Aorta (tissue), 5 donors: ENCODE measurements around the gene MUCL3. TPM values are rescaled to one million over a fixed set of nuclear protein-coding genes. Genes with fewer than 3 reads are reported as not detected.
"Not testable (repeated sequence)": the region's sequence is repeated elsewhere in the genome, so short reads cannot be mapped to it uniquely, and the experiment has no call there.

Source experiments
- ATAC-seq: fragments of 200-7000 bp; cut with Tn5 transposase; one replicate; pipeline ENCODE4 v1.9.1; 2022; ENCODE audit warnings: moderate library complexity; ENCODE audit not compliant: low FRiP score
- DNase-seq, 2 donors: peaks; one replicate each; pipeline ENCODE4 v3.0.0-alpha.2; 2020
- H3K27ac ChIP-seq, 2 donors: one replicate each; pipeline ENCODE4 v1.5.1; 2013; ENCODE audit warnings: low read length in 2 of 2, mild to moderate bottlenecking in 2 of 2, moderate library complexity in 2 of 2, control low read depth in 1 of 2, inconsistent platforms in 1 of 2, low read depth in 1 of 2
- H3K27me3 ChIP-seq, 2 donors: one replicate each; pipeline ENCODE4 v1.6.1; 2013; ENCODE audit warnings: control low read depth in 1 of 2, low read length in 1 of 2, mild to moderate bottlenecking in 1 of 2, moderate library complexity in 1 of 2; ENCODE audit not compliant: insufficient read depth in 2 of 2, control insufficient read depth in 1 of 2
- H3K36me3 ChIP-seq, 2 donors: one replicate each; pipeline ENCODE4 v1.6.1; 2013; ENCODE audit warnings: control low read depth in 1 of 2, low read length in 1 of 2, mild to moderate bottlenecking in 1 of 2; ENCODE audit not compliant: insufficient read depth in 2 of 2, control insufficient read depth in 1 of 2
- H3K4me1 ChIP-seq, 2 donors: one replicate each; pipeline ENCODE4 v1.6.1; 2013; ENCODE audit warnings: low read length in 2 of 2, control low read depth in 1 of 2, mild to moderate bottlenecking in 1 of 2, moderate library complexity in 1 of 2; ENCODE audit not compliant: insufficient read depth in 2 of 2, control insufficient read depth in 1 of 2
- H3K4me3 ChIP-seq, 2 donors: one replicate each; pipeline ENCODE4 v1.5.1; 2013; ENCODE audit warnings: low read length in 2 of 2, control low read depth in 1 of 2, mild to moderate bottlenecking in 1 of 2
- H3K9me3 ChIP-seq: one replicate; pipeline ENCODE4 v1.6.1; 2013; ENCODE audit warnings: mild to moderate bottlenecking, low read length; ENCODE audit not compliant: control insufficient read depth
- WGBS, 2 donors: extraction: QIAGEN DNeasy Blood & Tissue Kit; methylation state at CpG; one replicate each; pipeline ENCODE4 v1.1.7; 2013; 5-methylcytosine and 5-hydroxymethylcytosine counted together
- intact Hi-C, 2 donors: fragments of 100-400 bp; cut with DNase I; formaldehyde crosslinking; loops; one replicate each; pipeline versions ENCODE4 v1.14.2 to v1.15.0; 2022
- polyA plus RNA-seq, 2 donors: library from polyadenylated mRNA; stranded (reverse); fragments of 200-250 nt; gene quantifications; one replicate each; pipeline ENCODE4 v1.2.3, GENCODE V29; 2013
- total RNA-seq, 2 donors: library from RNA; stranded (reverse); fragmentation: NEBNext Ultra II Directional; extraction: Animal tissue kit (Norgen Biotek cat#: 25700); gene quantifications; one replicate each; pipeline ENCODE4 v1.2.1, GENCODE V29; 2021
- donor health status: healthy with polysubstance abuse.
- donor health status: Bipolar disorder and iron deficiency.
- donor health status: DM: no; HTN: no; CAD: no.
- donor health status: DM: no; HTN: no; CAD: no.
- donor health status: DM: yes; HTN: yes; CAD: no.

MUCL3 gene
- total and polyA plus RNA-seq, 4 donors = 0.13 to 0.18 TPM; not detected in 2

- Histone ChIP-seq H3K36me3 (peaks cover 0 to 2% of the 10 kb centered on the region in 2 donors), H3K27me3 (no peaks in the 10 kb centered on the region), H3K9me3 (no peaks in the 10 kb centered on the region), H3K4me3 (peak overlapping the region in 1 of 2 donors; percentile 33), H3K27ac (peak overlapping the region; percentile 33 to 72), H3K4me1 (no peaks in the 10 kb centered on the region)
- 32 to 42% methylated on average over 17 of the region's 17 CpGs for WGBS, 2 donors
- ATAC-seq (no peak), DNase-seq (no peak)
- intact Hi-C loops = loop anchor here (5.0 kb wide), 3 partner anchors 157 to 172 kb away; no protein-coding TSS in a partner anchor
Measured at GRCh38 chr6:30914854-30915590, 25.8 kb upstream of the MUCL3 start.

DNA sequence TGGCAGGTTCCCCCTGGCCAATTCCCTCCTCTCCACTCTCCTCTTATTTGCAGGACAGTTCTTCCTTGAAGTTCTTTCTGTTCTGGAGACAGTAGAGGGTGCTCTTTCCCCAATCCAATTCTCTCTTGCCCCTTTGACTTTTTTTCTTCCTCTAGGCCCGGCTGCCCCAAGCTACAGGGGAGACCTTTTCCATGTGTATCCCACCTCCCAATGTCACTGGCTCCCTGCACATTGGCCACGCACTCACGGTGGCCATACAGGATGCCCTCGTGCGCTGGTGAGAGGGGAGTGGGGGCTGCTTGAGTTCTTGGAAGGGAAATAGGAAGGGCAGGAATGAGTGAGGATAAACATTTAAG lies 25.2 kb upstream of the MUCL3 start:
- Histone ChIP-seq H3K9me3 (no peaks in the 10 kb centered on the region), H3K27ac (no peak overlapping the region), H3K4me3 (no peak overlapping the region), H3K27me3 (no peaks in the 10 kb centered on the region), H3K4me1 (no peaks in the 10 kb centered on the region), H3K36me3 (peaks cover 2 to 5% of the 10 kb centered on the region in 2 donors)
- DNase-seq (no peak), ATAC-seq (peak; percentile 38)
- intact Hi-C loops = loop anchor here (5.0 kb wide), 3 partner anchors 157 to 172 kb away; no protein-coding TSS in a partner anchor
- 28 to 34% methylated on average over 5 of the region's 5 CpGs for WGBS, 2 donors

- H3K9me3 ChIP-seq = no peaks in the 10 kb centered on the region
- intact Hi-C loops = loop anchor here (5.0 kb wide), 3 partner anchors 155 to 170 kb away; no protein-coding TSS in a partner anchor
- no peaks in the 10 kb centered on the region for H3K27me3 ChIP-seq
- no peaks in the 10 kb centered on the region for H3K4me1 ChIP-seq
- WGBS, 2 donors = 86 to 93% methylated on average over 7 of the region's 7 CpGs
- no peak overlapping the region for H3K27ac ChIP-seq
- no peak overlapping the region for H3K4me3 ChIP-seq
- ATAC-seq = no peak
- DNase-seq = no peak
- peaks cover 2 to 5% of the 10 kb centered on the region in 2 donors for H3K36me3 ChIP-seq
Measured at GRCh38 chr6:30917041-30917440, 23.7 kb upstream of the MUCL3 start.

DNA sequence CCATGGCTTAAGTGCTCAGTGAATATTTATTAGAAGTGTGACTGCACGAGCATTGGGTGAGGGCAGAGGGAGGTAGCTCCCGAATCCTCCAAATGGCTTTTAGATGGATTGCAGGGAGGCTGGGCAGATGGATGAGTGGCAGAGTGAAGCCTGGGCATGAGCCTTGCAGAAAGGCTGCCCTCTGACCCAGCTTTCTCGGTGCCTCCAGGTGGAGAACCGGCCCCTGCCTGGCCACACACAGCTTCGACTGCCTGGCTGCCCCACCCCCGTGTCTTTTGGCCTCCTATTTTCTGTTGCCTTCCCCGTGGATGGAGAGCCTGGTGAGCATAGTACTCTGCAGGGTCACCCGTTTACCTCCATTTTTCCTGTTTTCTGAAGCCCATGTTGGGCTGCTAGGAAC lies 23.3 kb upstream of the MUCL3 start:
- ATAC-seq (no peak), DNase-seq (no peak)
- no peak overlapping the region for H3K4me3 ChIP-seq
- H3K27ac ChIP-seq = no peak overlapping the region
- no peaks in the 10 kb centered on the region for H3K9me3 ChIP-seq
- 86 to 87% methylated on average over 8 of the region's 8 CpGs for WGBS, 2 donors
- H3K36me3 ChIP-seq = peaks cover 2 to 5% of the 10 kb centered on the region in 2 donors
- no peaks in the 10 kb centered on the region for H3K4me1 ChIP-seq
- intact Hi-C loops = loop anchor here (5.0 kb wide), 3 partner anchors 155 to 170 kb away; no protein-coding TSS in a partner anchor
- no peaks in the 10 kb centered on the region for H3K27me3 ChIP-seq

DNA sequence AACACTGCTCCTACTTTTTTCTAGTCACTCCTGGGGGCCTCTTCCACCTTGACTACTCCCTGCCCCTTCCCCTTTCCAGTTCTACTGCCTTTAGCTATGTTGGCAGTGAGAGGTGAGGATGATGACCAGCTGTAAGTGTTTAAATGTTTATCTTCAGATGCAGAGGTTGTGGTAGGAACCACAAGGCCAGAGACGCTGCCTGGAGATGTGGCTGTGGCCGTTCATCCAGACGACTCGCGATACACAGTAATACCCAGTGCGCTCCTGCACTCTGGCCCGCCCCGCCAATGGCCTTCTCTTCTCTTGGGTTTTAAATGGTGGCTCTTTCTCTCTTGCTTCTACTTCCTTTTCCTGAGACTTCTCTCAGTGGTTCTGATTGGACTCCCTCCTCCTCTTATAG lies 22.1 kb upstream of the MUCL3 start:
- ATAC-seq = no peak
- H3K9me3 ChIP-seq = no peaks in the 10 kb centered on the region
- no peak overlapping the region for H3K27ac ChIP-seq
- H3K36me3 ChIP-seq = peaks cover 2 to 5% of the 10 kb centered on the region in 2 donors
- H3K4me3 ChIP-seq = no peak overlapping the region
- intact Hi-C loops = loop anchor here (5.0 kb wide), 3 partner anchors 154 to 169 kb away; no protein-coding TSS in a partner anchor
- 91 to 97% methylated on average over 8 of the region's 8 CpGs for WGBS, 2 donors
- no peaks in the 10 kb centered on the region for H3K27me3 ChIP-seq
- H3K4me1 ChIP-seq = no peaks in the 10 kb centered on the region
- DNase-seq = no peak

GRCh38 chr6:30922447-30922852 lies 18.3 kb upstream of the MUCL3 start:
- intact Hi-C loops = no loop called here
- Histone ChIP-seq H3K9me3 (no peaks in the 10 kb centered on the region), H3K27ac (no peak overlapping the region), H3K4me3 (no peak overlapping the region), H3K27me3 (no peaks in the 10 kb centered on the region), H3K36me3 (peaks cover 2 to 5% of the 10 kb centered on the region in 2 donors), H3K4me1 (no peaks in the 10 kb centered on the region)
- ATAC-seq (no peak), DNase-seq (no peak)
- 89 to 90% methylated on average over 7 of the region's 7 CpGs for WGBS, 2 donors

DNA sequence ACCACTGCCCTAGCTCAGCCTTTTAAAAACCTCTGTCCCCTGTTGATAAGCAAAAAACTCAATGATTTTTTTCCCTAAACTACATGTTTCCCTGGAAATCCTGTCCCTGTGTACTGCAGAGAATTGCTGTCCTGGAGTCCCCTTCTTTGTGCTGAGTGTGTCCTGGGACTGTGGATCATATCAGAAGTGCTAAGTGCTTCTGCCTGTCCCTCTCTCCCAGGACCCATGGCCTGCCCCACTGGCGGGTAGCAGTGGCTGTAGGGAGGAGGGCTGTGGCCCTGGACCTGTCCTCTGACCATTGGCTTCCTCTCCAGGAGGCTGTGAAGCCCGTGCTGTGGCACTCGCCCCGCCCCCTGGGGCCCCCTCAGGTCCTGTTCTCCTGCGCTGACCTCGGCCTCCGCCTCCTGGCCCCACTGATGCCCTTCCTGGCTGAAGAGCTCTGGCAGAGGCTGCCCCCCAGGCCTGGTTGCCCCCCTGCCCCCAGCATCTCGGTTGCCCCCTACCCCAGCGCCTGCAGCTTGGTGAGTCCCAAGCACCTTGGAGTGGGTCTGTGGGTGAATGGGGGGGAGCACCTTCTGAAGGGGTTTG lies 16.6 kb upstream of the MUCL3 start:
- ATAC-seq, H3K27me3 ChIP-seq, H3K36me3 ChIP-seq, H3K4me3 ChIP-seq, H3K27ac ChIP-seq, H3K4me1 ChIP-seq, intact Hi-C loops, DNase-seq, H3K9me3 ChIP-seq: not testable (repeated sequence)
- 84 to 87% methylated on average over 9 of the region's 9 CpGs for WGBS, 2 donors

GRCh38 chr6:30926644-30927043 lies 14.1 kb upstream of the MUCL3 start:
- no peaks in the 10 kb centered on the region for H3K27me3 ChIP-seq
- 71 to 76% methylated on average over 4 of the region's 4 CpGs for WGBS, 2 donors
- intact Hi-C loops = no loop called here
- H3K4me3 ChIP-seq = no peak overlapping the region
- H3K9me3 ChIP-seq = peaks cover 2% of the 10 kb centered on the region
- H3K27ac ChIP-seq = peak overlapping the region in 1 of 2 donors; percentile 8
- H3K4me1 ChIP-seq = no peaks in the 10 kb centered on the region
- DNase-seq = no peak
- no peak for ATAC-seq
- H3K36me3 ChIP-seq = no peaks in the 10 kb centered on the region

DNA sequence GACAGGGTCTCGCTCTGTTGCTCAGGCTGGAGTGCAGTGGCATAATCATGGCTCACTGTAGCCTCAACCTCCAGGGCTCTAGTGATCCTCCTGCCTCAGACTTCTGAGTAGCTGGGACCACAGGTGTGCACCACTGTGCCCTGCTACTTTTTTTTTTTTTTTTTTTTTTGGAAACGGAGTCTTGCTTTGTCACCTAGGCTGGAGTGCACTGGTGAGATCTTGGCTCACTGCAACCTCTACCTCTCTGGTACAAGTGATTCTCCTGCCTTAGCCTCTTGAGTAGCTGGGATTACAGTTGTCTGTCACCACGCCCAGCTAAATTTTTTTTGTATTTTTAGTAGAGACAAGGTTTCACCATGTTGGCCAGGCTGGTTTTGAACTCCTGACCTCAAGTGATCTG lies 13.7 kb upstream of the MUCL3 start:
- H3K36me3 ChIP-seq, intact Hi-C loops, H3K4me3 ChIP-seq, DNase-seq, ATAC-seq, H3K27ac ChIP-seq, H3K9me3 ChIP-seq, H3K27me3 ChIP-seq, H3K4me1 ChIP-seq: not testable (repeated sequence)
- 95 to 98% methylated on average over 3 of the region's 3 CpGs for WGBS, 2 donors
